BLaER1 (cell line): ENCODE data around the gene CCDC74B.
"Not testable (repeated sequence)": the region's sequence is repeated elsewhere in the genome, so short reads cannot be mapped to it uniquely, and the experiment has no call there.

Source experiments
- H3K27ac ChIP-seq: shearing (Covaris generic); formaldehyde crosslinking; 2 replicates; pipeline ENCODE4 v1.8.1; 2022
- H3K27me3 ChIP-seq: shearing (Covaris generic); formaldehyde crosslinking; 2 replicates; pipeline ENCODE4 v1.8.1; 2022
- H3K36me3 ChIP-seq: shearing (Covaris generic); formaldehyde crosslinking; 2 replicates; pipeline ENCODE4 v1.8.1; 2022
- H3K4me1 ChIP-seq: shearing (Covaris generic); formaldehyde crosslinking; 2 replicates; pipeline ENCODE4 v1.8.1; 2022
- H3K4me2 ChIP-seq: shearing (Covaris generic); formaldehyde crosslinking; 2 replicates; pipeline ENCODE4 v1.8.1; 2022
- H3K4me3 ChIP-seq: shearing (Covaris generic); formaldehyde crosslinking; 2 replicates; pipeline ENCODE4 v1.8.1; 2022
- H3K9ac ChIP-seq: shearing (Covaris generic); formaldehyde crosslinking; 2 replicates; pipeline ENCODE4 v1.8.1; 2022
- H3K9me3 ChIP-seq: shearing (Covaris generic); formaldehyde crosslinking; 2 replicates; pipeline ENCODE4 v1.8.1; 2022
- H4K20me1 ChIP-seq: shearing (Covaris generic); formaldehyde crosslinking; 2 replicates; pipeline ENCODE4 v1.8.1; 2022
- Cebpa-rat ChIP-seq: shearing (Covaris generic); IDR thresholded peaks from 2 replicates; pipeline ENCODE4 v1.8.1; 2022

The CCDC74B gene

DNA sequence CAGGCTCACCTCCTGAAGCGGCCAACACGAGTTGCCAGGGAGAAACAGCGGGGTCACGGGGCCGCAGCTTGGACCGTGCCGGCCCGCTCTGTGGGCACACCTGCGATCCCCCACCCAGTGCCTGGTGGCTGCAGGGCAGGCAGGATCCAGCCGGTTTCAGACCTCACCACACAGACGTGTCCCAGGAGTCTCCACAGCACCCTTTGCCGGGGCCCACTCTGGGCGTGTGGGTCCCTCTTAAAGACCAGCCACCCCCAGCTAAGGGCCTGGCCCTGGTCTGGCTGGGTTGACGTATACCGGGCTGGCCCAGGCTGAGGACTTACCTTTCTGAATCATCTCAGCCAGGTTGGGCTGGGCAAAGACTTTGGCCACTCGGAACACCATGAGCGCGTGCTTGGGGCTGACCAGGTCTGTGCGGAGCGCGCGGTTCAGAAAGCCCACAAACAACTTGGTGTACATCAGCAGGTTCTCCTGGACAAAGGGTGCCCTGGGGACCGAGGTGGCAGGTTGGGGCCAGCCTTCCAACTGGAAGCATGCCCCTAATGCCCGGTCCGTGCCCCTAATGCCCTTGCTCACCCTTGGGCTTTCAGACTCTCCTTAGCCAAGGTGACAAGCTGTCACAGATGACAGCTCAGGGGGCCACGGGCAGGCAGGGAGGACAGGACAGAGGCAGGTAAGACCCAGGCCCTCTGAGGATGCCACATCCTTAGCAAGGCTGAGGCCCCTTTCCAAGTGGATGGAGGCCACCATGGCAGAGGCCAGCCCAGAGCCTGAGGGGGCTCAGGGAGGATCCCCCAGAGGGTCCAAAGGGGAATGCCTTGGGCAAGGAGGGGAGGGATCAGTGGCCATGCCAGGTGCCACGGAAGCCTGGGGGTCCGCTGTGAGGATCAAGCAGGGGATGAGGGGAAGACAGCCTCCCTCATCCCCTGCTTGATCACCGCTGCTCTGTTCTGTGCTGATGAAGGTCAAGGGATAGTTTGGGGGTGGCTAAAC lies 10.2 kb upstream of the CCDC74B start:
- no peak for TF ChIP-seq Cebpa-rat
- H3K4me1 ChIP-seq, result peaks cover 44% of the 10 kb centered on the region
- H3K27ac ChIP-seq, result 0 out of 2 replicates have a peak overlapping the region, but pooled peaks have one; percentile 6
- H3K4me3 ChIP-seq, result no peak overlapping the region
- peaks cover 50% of the 10 kb centered on the region for H4K20me1 ChIP-seq
- no peaks in the 10 kb centered on the region for H3K27me3 ChIP-seq
- H3K4me2 ChIP-seq, result no peak overlapping the region
- H3K36me3 ChIP-seq, result peaks cover 70% of the 10 kb centered on the region
- no peaks in the 10 kb centered on the region for H3K9me3 ChIP-seq
- H3K9ac ChIP-seq, result no peak overlapping the region

DNA sequence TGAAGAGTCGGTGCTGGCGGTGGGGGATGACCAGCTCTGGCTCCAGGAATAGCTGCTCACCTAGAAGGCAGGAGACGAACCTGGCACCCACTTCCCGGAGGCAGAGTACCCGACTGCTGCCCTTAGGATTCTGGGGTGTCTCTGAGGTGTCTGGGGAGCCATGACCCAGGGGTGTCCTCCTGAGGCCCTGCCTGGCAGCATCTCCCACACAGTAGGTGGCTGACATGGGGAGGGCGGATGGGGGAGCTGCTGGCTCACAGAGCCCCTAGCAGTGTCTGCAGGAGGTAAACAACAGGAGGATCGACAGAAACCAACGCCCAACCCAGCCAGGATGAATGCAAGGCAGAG lies 9.5 kb upstream of the CCDC74B start:
- not testable (repeated sequence) for H3K27me3 ChIP-seq, H3K4me2 ChIP-seq, H3K9me3 ChIP-seq, H3K27ac ChIP-seq, H3K9ac ChIP-seq, H3K4me3 ChIP-seq
- peaks cover 63% of the 10 kb centered on the region for H3K36me3 ChIP-seq
- H3K4me1 ChIP-seq, result peaks cover 39% of the 10 kb centered on the region
- H4K20me1 ChIP-seq, result peaks cover 43% of the 10 kb centered on the region

DNA sequence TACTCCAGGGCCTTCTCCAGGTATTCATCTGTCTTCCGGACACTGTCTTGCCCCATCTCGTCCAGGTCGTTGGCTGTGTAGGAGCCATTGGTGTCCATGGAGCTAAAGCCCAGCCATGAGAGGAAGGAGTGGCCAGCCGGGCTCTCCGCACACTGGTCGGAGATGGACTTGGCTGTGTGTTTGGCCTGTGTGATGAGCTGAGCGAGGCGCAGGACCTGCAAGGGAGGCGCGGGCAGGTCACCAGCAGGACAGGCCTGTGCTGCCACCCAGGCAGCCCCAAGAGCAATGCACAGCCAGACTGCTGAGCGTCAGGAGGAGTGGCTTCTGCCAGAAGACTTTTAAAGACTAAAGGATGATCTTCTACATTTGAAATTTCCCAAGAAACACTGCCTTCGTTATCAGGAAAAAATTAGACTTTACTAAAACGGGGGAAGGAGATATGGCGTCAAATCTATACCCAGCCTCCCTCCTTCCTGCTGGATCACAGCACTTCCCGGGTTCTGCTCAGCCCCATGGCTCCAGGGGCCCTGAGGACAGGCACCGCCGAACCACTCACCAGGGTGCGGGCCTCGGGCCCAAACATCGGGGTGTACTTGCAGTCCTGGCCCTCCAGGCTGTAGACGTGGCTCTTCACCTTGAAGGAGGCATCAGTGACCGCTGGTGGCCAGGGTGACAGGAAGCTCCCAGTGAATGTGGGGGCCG lies 9.0 kb upstream of the CCDC74B start:
- H3K4me1 ChIP-seq, result peaks cover 39% of the 10 kb centered on the region
- H3K4me3 ChIP-seq, H3K27me3 ChIP-seq, H3K4me2 ChIP-seq, H3K9ac ChIP-seq, H3K9me3 ChIP-seq, H3K27ac ChIP-seq: not testable (repeated sequence)
- H4K20me1 ChIP-seq, result peaks cover 38% of the 10 kb centered on the region
- peaks cover 59% of the 10 kb centered on the region for H3K36me3 ChIP-seq

DNA sequence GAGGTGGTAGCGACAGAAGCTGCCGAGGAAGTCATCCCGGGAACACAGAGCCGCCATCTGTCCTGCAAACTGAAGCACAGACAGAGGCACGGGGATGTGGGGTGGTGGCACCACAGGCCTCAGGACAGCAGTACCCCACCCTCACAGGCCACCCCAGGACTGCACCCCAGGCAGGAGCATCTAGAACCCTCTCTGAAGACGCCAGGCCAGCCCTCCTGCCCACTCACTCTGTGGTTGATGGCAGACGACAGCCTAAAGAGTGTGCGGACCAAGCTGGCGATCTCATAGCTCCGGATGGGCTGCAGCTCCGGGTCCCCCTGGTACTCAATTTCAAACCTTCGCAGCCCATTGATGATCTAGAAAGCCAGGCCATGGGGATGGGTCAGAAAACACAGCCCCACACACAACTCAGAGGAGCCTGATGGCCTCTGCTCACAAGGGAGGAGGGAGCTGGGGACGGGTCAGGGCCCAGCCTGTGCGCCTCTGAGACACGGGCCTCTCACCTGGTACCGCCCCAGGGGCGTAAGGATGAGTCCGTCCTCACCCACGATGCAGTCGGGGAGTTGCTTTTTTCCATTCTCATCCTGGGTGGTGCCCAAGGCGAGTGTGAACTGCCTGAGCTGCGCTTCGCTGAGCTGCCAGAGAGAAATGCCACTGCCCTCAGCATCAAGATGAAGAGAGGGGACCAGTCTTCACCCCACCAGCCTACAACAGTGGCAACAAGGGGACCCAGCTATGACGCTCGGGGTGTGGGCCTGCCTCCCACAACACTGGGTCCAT lies 8.1 kb upstream of the CCDC74B start:
- H3K4me3 ChIP-seq, result no peak overlapping the region
- no peak overlapping the region for H3K27ac ChIP-seq
- H3K27me3 ChIP-seq, result no peaks in the 10 kb centered on the region
- H3K9ac ChIP-seq, result no peak overlapping the region
- H3K4me2 ChIP-seq, result no peak overlapping the region
- H3K9me3 ChIP-seq, result no peaks in the 10 kb centered on the region
- H3K36me3 ChIP-seq, result peaks cover 56% of the 10 kb centered on the region
- H4K20me1 ChIP-seq, result peaks cover 30% of the 10 kb centered on the region
- peaks cover 36% of the 10 kb centered on the region for H3K4me1 ChIP-seq
- no peak for TF ChIP-seq Cebpa-rat

DNA sequence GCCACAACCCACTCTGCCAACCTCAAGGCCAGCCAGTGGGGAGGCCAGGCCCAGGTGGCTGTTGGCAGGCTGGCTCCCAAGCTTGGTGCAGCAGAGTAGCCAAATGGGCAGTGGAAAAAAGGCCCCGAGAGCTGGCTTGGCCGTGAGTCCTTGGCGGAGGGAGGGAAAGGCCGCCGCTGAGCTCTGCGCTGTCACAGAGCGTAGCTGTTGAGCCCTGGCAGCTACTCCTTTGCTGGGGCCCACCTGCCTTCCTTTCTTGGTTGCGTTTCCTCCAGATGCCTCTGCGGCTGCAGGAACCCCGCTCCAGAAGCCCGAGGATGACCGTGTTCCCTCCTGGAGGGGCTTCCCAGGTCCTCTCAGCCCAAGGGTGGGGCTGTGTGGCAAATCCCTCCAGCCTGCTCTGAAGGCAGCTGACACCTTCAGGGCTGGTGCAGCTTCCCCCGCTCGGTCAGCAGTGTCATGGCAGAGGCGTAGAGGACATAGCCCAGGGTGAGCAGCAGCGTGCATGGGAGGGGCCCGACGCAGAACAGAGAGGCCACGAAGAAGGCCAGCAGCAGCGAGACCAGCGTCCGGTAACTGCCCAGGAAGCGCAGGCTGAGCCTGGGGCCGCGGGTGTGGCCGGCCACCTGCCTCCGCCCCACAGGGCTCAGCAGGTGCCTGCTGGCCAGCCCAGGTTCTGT lies 7.4 kb upstream of the CCDC74B start:
- not testable (repeated sequence) for H3K9me3 ChIP-seq, H3K27ac ChIP-seq, H3K27me3 ChIP-seq, H3K4me3 ChIP-seq, H3K4me2 ChIP-seq, H3K9ac ChIP-seq
- Histone ChIP-seq H4K20me1 (peaks cover 24% of the 10 kb centered on the region), H3K36me3 (peaks cover 56% of the 10 kb centered on the region), H3K4me1 (peaks cover 29% of the 10 kb centered on the region)

DNA sequence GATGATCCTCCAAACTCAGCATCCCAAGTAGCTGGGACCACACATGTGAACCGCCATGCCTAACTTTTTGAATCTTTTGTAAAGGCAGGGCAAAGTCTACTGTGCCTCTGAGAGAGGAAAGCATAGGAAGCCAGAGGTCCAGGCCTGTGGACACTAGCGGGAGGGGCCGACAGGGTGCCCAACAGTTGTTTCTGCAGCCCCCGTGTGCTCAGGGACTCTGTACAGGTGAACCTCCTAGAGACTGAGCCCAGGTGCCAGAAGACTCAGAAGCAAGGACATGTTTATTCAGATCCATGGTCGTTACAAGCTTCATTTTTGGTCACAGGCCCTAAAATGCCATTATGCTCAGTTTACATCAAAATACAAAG lies 6.2 kb upstream of the CCDC74B start:
- H3K4me2 ChIP-seq, H3K27ac ChIP-seq, H3K9ac ChIP-seq, H3K9me3 ChIP-seq, H3K27me3 ChIP-seq, H3K4me3 ChIP-seq: not testable (repeated sequence)
- Histone ChIP-seq H3K4me1 (peaks cover 17% of the 10 kb centered on the region), H3K36me3 (peaks cover 56% of the 10 kb centered on the region), H4K20me1 (peaks cover 15% of the 10 kb centered on the region)

DNA sequence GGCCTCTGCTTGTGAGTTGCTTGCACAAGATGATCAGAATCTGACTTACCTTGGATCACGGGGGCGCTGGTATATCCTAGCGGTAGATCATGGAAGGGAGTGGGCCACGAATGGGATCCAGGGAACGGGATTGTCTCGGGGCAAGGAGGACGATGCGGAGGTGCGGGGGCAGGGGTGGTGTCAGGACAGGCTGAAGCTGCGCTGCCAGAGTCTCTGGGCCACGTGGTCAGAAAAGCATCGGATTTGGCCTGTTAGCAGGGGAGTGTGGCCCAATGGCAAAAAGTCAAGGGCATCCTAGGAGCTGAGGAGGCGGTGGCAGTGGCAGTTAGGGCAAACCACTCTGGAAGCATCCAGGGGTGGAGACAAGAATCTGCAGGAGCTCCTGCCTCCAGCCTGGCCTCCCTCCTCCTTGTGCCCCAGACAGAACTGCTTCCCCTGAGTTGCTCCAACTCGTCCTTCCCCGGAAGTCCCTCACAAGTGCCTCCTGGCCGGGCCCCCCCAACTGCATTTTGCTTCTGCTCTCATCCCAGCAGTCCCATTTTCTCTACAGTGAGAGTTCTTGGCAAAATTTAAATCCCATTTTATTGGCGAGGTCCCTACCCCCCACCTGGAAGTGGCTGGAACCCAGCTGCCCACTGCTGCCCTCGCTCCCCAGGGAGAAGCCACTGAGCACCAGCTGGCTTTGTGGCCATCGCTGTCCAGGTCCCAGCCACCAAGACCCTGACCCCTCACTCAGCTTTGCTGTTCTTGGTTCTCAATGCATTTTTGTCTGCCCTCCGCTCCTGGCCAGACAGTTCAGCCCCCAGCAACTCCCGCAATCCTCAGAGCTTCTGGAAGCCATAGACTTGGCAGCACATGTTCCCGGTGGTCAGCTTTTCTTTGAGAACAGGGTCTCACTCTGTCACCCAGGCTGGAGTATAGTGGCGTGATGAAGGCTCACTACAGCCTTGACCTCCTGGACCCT lies 5.6 kb upstream of the CCDC74B start:
- no peak for TF ChIP-seq Cebpa-rat
- Histone ChIP-seq H3K9me3 (no peaks in the 10 kb centered on the region), H3K36me3 (peaks cover 50% of the 10 kb centered on the region), H3K4me3 (no peak overlapping the region), H3K27me3 (no peaks in the 10 kb centered on the region), H3K27ac (no peak overlapping the region), H3K9ac (no peak overlapping the region), H3K4me1 (peaks cover 12% of the 10 kb centered on the region; the same call in 1 of the 2 replicates), H4K20me1 (peaks cover 9% of the 10 kb centered on the region), H3K4me2 (no peak overlapping the region)

DNA sequence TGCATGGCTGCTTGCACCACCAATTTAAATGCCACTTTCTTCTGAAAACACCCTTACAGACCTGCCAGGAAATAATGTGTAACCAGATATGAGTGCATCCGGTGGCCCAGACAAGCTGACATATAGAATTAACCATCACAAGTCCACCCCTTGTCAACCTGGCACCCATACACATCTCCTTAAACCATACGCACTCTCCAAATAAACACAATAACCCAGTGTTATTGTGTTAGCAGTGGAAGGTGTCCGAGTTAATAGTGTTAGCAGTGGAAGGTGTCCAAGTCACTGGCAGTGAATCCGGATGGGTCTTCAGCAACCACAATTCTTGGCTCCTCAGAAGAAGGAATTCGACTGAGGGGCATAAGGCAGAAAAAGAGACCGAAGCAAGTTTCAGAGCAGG lies 3.6 kb upstream of the CCDC74B start:
- peaks cover 15% of the 10 kb centered on the region for H3K27me3 ChIP-seq
- H4K20me1 ChIP-seq, H3K9ac ChIP-seq, H3K9me3 ChIP-seq, H3K27ac ChIP-seq, H3K4me3 ChIP-seq: not testable (repeated sequence)
- H3K36me3 ChIP-seq, result peaks cover 31% of the 10 kb centered on the region
- 0 out of 2 replicates have a peak overlapping the region, but pooled peaks have one; percentile 36 for H3K4me2 ChIP-seq
- H3K4me1 ChIP-seq, result peaks cover 13% of the 10 kb centered on the region; the same call in 1 of the 2 replicates

DNA sequence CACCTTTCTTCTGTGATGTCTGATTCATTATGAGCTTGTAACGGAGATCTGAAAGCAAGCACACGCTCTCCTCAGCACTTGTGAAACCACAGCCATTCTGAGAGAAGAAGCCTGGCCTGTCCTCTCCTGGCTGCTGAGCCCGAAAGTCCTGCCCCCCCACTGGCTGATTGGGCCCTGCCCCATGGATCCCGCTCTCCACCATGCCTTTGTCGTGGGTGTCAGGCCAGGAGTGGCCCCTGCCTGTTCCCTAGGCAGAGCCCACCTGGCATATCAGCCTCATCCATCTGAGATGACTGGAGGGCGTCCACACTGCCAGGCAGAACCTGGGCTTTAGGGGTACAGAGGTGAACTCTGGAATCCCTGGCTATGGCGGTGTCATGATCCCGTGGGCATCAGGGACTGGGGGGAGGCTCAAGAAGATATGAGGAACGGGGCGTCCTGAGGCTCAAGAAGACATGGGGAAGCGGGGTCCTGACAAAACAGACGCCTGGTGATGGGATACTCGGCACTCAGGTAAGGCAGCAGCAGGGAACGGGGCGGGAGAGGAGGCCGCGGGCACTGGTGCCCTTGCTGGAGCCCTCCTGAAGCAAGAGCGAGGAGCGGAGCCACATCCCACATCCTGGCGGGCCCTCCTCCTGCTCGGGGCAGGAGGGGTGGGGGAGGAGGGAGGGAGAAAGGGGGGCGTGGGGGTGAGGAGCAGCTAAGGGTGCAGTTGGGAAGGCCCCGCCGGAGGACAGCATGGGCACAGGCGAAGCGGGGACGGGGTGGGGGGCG lies 1.5 kb downstream of the CCDC74B start:
- H3K9me3 ChIP-seq, H3K36me3 ChIP-seq, H3K4me3 ChIP-seq, H3K27ac ChIP-seq, H4K20me1 ChIP-seq, H3K4me1 ChIP-seq, H3K9ac ChIP-seq: not testable (repeated sequence)
- H3K27me3 ChIP-seq, result peaks cover 28% of the 10 kb centered on the region
- peak overlapping the region; percentile 70 for H3K4me2 ChIP-seq

DNA sequence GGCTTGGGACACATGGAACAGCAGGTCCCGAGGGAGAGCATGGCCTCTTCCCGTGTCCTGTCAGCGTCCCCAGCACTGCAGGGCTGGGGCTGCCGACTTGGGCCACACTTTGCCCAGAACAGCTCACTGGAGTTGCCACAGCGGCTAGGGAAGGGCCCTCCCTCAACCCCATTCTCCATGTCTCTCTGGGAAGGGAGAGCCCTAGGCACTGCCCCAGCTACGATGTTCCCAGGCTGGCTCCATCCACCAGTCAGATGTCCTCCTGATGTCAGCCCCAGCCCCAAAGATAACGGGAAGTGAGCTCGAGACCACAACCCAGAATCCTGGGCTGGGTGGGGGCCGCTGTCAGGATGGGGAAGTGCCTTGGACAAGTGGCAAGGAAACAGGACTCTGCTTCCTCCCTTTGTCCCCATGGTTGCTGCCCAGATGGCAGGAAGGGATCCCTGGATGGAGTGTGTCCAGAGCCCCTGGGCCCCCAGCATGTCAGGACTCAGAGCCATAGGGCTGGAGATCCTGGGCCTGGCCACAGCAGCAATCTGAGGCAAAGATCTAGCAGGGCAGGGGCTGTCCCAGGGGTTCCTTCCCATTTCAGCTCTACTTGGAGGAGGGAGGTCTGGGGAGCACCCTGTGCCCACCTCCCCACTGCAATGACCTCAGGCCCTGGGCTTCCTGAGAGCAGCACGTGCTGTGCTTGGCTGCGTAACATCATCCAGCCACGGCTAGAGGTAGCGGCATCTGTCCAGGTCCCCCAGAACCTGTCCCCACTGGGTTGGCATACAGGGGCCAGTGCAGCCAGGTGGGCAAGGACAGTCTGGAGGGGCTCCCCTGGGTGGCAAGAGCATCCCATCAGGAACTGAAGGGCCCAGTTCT lies 2.3 kb downstream of the CCDC74B start:
- not testable (repeated sequence) for H3K9me3 ChIP-seq, H3K4me3 ChIP-seq, H3K4me1 ChIP-seq, H3K9ac ChIP-seq, H3K27ac ChIP-seq, H4K20me1 ChIP-seq, H3K36me3 ChIP-seq
- Histone ChIP-seq H3K4me2 (peak overlapping the region; percentile 70; the same call in 1 of the 2 replicates), H3K27me3 (peaks cover 28% of the 10 kb centered on the region)

DNA sequence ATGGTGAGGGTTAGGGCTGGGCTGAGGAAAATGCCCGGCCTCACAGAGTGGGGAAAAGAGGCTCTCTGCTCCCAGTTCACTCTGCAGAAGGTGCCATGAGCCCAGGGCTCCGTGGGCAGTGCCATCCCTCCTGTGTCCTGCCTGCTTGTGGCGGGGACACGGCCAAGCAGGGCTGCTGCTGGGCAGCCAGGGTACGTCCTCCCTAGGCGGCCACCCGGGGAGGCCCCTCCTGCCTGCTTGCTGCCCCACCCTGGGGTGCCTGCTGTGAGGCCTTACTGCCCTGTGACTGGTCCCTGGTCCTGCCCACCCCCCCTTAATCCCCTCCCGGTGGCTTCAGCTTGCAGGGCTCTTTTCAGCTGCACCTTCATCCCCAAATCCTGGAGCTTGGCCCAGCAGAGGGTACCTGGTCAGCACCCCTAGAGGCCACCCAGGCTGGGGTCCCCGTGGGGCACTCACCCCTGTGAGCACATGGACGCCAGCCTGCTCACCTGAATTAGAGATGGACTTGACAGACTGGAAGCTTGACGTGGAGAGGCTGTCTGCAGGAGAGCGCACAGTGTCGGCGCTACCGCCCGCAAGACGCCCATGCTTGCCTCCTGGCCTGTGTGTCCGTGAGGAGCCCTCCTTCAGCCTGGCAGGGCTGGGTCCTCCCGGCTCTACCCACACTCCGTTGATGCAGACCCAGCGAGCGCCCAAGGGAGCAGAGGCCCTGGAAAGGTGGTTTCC lies 3.1 kb downstream of the CCDC74B start:
- H3K4me1 ChIP-seq, H3K36me3 ChIP-seq, H4K20me1 ChIP-seq, H3K4me3 ChIP-seq, H3K9me3 ChIP-seq, H3K9ac ChIP-seq, H3K27ac ChIP-seq, H3K4me2 ChIP-seq: not testable (repeated sequence)
- peaks cover 28% of the 10 kb centered on the region for H3K27me3 ChIP-seq
